Measurements from ENCODE around the gene FBF1. TPM values are rescaled to one million over a fixed set of nuclear protein-coding genes. Genes with fewer than 3 reads are reported as not detected.

FBF1 gene
- total RNA-seq, 1 donor from 2014 or later, result 6.7 TPM

- no peak overlapping the region for H3K4me3 Mint-ChIP-seq (ENCODE audit: unreplicated experiment)
- H3K27ac Mint-ChIP-seq (ENCODE audit: unreplicated experiment), result no peak overlapping the region
- H3K36me3 Mint-ChIP-seq (ENCODE audit: low read depth), result no peaks in the 10 kb centered on the region
- no peaks in the 10 kb centered on the region for H3K9me3 Mint-ChIP-seq (ENCODE audit: low read depth)
- TF ChIP-seq CTCF (IDR thresholded peaks at IDR 0.05), result no peak
- no peak for DNase-seq (ENCODE audit: low spot score)
- H3K4me1 Mint-ChIP-seq (ENCODE audit: low read depth), result no peaks in the 10 kb centered on the region
- H3K27me3 Mint-ChIP-seq (ENCODE audit: low read depth), result no peaks in the 10 kb centered on the region
These were observed 7.0 kb downstream of the FBF1 start for GRCh38 chr17:75933808-75934207.

DNA sequence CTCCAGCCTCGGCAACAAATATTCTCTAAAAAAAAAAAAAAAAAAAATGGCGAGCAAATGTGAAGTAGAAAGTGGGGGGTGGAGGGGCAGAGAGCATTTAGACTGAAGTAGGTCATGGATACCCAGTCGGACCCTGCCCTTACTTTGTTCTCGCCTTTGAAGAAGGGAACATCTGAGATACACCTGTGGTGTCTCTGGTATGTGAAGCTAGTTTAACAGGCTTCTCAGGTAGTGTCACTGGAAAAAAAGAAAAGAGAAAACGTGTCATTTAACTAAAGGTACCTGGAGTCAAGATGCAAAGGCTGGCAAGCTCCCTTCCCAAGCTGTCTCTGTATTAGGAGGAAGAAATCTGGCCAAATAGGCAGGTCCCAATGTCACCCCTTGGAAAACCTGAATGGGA, 8.0 kb downstream of the FBF1 start:
- TF ChIP-seq CTCF (IDR thresholded peaks at IDR 0.05), result no peak
- H3K27ac Mint-ChIP-seq (ENCODE audit: unreplicated experiment), result no peak overlapping the region
- no peaks in the 10 kb centered on the region for H3K4me1 Mint-ChIP-seq (ENCODE audit: low read depth)
- H3K36me3 Mint-ChIP-seq (ENCODE audit: low read depth), result peaks cover 3% of the 10 kb centered on the region
- H3K9me3 Mint-ChIP-seq (ENCODE audit: low read depth), result no peaks in the 10 kb centered on the region
- DNase-seq (ENCODE audit: low spot score), result no peak
- H3K4me3 Mint-ChIP-seq (ENCODE audit: unreplicated experiment), result no peak overlapping the region
- H3K27me3 Mint-ChIP-seq (ENCODE audit: low read depth), result no peaks in the 10 kb centered on the region

- H3K36me3 Mint-ChIP-seq (ENCODE audit: low read depth), result peaks cover 5% of the 10 kb centered on the region
- no peak for TF ChIP-seq CTCF (IDR thresholded peaks at IDR 0.05)
- no peaks in the 10 kb centered on the region for H3K9me3 Mint-ChIP-seq (ENCODE audit: low read depth)
- no peaks in the 10 kb centered on the region for H3K27me3 Mint-ChIP-seq (ENCODE audit: low read depth)
- no peak for DNase-seq (ENCODE audit: low spot score)
- no peak overlapping the region for H3K4me3 Mint-ChIP-seq (ENCODE audit: unreplicated experiment)
- H3K27ac Mint-ChIP-seq (ENCODE audit: unreplicated experiment), result no peak overlapping the region
- H3K4me1 Mint-ChIP-seq (ENCODE audit: low read depth), result no peaks in the 10 kb centered on the region
These were observed 9.8 kb downstream of the FBF1 start for GRCh38 chr17:75931062-75931461.

DNA sequence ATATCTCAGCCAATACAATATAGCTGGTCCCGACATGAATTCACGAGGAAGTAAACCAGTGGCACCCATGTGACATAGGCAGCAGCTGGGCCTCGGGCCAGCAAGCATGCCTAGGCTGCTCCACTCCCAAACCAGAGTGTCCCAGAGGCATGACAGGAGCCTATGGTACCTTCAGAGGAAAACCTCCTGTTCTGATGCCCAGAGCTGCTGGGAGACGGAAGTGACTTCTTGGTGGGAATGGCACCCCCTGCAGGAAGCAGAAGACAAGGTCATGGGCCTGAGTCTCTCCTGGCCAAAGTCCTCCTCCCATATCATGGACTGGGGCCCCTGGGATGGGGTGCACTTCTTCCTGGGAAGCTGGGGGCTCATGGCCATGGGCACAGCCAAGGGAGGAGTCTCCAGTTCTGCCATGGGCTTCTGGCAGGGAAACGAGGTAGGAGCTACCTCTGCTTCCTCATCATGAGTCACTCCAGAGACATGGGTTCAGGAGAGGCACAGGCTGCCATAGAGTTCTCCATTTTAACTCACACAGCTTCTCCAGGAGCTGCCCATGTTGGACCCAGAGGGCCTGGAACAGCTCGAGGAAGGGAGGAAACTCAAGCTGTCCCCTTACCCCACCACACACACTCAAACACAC, 13.4 kb downstream of the FBF1 start:
- Mint-ChIP-seq H3K9me3 (ENCODE audit: low read depth) (no peaks in the 10 kb centered on the region), H3K4me1 (ENCODE audit: low read depth) (no peaks in the 10 kb centered on the region), H3K36me3 (ENCODE audit: low read depth) (peaks cover 5% of the 10 kb centered on the region), H3K4me3 (ENCODE audit: unreplicated experiment) (no peak overlapping the region), H3K27me3 (ENCODE audit: low read depth) (no peaks in the 10 kb centered on the region), H3K27ac (ENCODE audit: unreplicated experiment) (no peak overlapping the region)
- TF ChIP-seq CTCF (IDR thresholded peaks at IDR 0.05), result peak; percentile 60
- no peak for DNase-seq (ENCODE audit: low spot score)

DNA sequence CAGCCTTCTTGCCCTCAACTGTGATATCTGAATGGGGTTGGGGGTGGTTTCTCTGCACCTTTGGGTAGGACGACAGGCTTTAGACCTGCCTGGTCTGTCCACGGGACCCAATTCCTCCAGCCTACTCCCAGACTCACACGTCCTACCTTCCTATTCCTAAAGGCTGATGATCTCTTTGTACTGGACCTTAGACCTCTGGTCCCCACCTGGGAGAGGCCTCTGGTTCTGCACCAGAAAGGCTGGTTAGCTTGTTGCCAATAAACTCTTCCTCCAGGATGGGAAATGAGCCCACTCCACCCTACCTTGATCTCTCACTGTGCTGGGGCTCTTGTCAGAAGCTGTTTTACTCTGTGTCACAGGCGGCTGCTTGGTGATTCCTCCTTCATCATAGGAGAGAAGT, 14.4 kb downstream of the FBF1 start:
- H3K4me1 Mint-ChIP-seq (ENCODE audit: low read depth), result no peaks in the 10 kb centered on the region
- DNase-seq (ENCODE audit: low spot score), result no peak
- TF ChIP-seq CTCF (IDR thresholded peaks at IDR 0.05), result no peak
- H3K27me3 Mint-ChIP-seq (ENCODE audit: low read depth), result no peaks in the 10 kb centered on the region
- H3K9me3 Mint-ChIP-seq (ENCODE audit: low read depth), result no peaks in the 10 kb centered on the region
- H3K27ac Mint-ChIP-seq (ENCODE audit: unreplicated experiment), result no peak overlapping the region
- peaks cover 5% of the 10 kb centered on the region for H3K36me3 Mint-ChIP-seq (ENCODE audit: low read depth)
- no peak overlapping the region for H3K4me3 Mint-ChIP-seq (ENCODE audit: unreplicated experiment)

Measured in chondrocyte (in vitro differentiated cells).